BE2C (cell line): ENCODE data around the gene NPFFR1.
"Not testable (repeated sequence)": the region's sequence is repeated elsewhere in the genome, so short reads cannot be mapped to it uniquely, and the experiment has no call there.

Source experiments
- DNase-seq: peaks from one replicate; pipeline ENCODE4 v3.0.0-alpha.2; 2020
- H3K27me3 ChIP-seq: fragments of 250-450 bp; sonication (Bioruptor Pico); 2 replicates; pipeline ENCODE4 v1.5.1; 2020; ENCODE audit warnings: mild to moderate bottlenecking
- H3K36me3 ChIP-seq: fragments of 250-450 bp; sonication (Bioruptor Pico); 2 replicates; pipeline ENCODE4 v1.5.1; 2020; ENCODE audit warnings: mild to moderate bottlenecking
- H3K4me1 ChIP-seq: fragments of 250-450 bp; sonication (Bioruptor Pico); 2 replicates; pipeline ENCODE4 v1.5.1; 2020
- H3K4me3 ChIP-seq: 2 replicates; pipeline ENCODE4 v1.5.1; 2011; ENCODE audit warnings: low read depth, low read length
- H3K9me3 ChIP-seq: fragments of 250-450 bp; sonication (Bioruptor Pico); 2 replicates; pipeline ENCODE4 v1.5.1; 2020
- TF ChIP-seq, protein P1 (sequence below): IDR thresholded peaks from 2 replicates; pipeline ENCODE4 v1.5.1; 2012; ENCODE audit warnings: mild to moderate bottlenecking, low read depth, low read length

NPFFR1 gene

DNA sequence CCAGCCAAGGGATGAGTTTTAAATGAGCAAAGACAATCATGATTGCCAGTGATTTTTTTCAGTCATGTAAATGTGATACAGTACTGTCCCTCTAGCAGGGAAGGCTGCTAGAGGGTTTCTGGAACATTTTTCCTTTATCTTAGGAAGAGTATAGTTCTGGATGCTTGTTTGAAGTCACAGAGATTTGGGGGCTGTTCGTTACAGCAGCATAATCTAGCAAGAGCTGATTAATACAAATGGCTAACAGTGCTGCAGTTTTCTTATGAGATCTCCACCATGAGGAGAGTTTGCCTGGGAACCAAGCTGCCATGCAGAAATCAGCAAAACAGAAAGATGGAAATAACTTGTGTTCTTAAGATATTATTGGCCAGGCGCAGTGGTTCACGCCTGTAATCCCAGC is 42.7 kb downstream of the NPFFR1 start:
- H3K27me3 ChIP-seq: no peaks in the 10 kb centered on the region
- no peaks in the 10 kb centered on the region for H3K9me3 ChIP-seq
- TF ChIP-seq, protein P1, sequence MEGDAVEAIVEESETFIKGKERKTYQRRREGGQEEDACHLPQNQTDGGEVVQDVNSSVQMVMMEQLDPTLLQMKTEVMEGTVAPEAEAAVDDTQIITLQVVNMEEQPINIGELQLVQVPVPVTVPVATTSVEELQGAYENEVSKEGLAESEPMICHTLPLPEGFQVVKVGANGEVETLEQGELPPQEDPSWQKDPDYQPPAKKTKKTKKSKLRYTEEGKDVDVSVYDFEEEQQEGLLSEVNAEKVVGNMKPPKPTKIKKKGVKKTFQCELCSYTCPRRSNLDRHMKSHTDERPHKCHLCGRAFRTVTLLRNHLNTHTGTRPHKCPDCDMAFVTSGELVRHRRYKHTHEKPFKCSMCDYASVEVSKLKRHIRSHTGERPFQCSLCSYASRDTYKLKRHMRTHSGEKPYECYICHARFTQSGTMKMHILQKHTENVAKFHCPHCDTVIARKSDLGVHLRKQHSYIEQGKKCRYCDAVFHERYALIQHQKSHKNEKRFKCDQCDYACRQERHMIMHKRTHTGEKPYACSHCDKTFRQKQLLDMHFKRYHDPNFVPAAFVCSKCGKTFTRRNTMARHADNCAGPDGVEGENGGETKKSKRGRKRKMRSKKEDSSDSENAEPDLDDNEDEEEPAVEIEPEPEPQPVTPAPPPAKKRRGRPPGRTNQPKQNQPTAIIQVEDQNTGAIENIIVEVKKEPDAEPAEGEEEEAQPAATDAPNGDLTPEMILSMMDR: no peak
- no peaks in the 10 kb centered on the region for H3K36me3 ChIP-seq
- DNase-seq: no peak
- no peak overlapping the region for H3K4me3 ChIP-seq
- H3K4me1 ChIP-seq: no peaks in the 10 kb centered on the region

DNA sequence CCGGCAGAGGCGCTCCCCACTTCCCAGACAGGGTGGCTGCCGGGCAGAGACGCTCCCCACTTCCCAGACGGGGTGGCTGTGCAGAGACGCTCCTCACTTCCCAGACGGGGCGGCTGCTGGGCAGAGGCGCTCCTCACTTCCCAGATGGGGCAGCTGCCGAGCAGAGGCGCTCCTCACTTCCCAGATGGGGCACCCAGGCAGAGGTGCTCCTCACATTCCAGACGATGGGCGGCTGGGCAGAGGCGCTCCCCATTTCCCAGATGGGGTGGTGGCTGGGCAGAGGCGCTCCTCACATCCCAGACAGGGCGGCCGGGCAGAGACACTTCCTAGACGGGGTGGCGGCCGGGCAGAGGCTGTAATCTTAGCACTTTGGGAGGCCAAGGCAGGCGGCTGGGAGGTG is 43.8 kb downstream of the NPFFR1 start:
- H3K9me3 ChIP-seq, H3K36me3 ChIP-seq, H3K4me3 ChIP-seq, H3K27me3 ChIP-seq, H3K4me1 ChIP-seq, DNase-seq: not testable (repeated sequence)

DNA sequence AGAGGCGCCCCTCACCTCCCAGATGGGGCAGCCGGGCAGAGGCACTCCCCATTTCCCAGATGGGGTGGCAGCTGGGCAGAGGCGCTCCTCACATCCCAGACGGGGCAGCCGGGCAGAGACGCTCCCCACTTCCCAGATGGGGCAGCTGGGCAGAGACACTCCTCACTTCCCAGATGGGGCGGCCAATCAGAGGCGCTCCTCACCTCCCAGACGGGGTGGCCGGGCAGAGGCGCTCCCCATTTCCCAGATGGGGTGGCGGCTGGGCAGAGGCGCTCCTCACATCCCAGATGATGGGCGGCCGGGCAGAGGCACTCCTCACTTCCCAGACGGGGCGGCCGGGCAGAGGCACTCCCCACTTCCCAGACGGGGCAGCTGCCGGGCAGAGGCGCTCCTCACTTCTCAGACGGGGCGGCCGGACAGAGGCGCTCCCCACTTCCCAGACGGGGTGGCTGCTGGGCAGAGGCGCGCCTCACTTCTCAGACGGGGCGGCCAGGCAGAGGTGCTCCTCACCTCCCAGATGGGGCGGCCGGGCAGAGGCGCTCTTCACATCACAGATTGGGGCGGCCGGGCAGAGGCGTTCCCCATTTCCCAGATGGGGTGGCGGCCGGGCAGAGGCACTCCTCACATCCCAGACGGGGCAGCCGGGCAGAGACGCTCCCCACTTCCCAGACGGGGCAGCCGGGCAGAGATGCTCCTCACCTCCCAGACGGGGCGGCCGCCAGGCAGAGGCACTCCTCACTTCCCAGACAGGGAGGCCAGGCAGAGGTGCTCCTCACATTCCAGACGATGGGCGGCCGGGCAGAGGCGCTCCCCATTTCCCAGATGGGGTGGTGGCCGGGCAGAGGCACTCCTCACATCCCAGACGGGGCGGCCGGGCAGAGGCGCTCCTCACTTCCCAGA is 44.5 kb downstream of the NPFFR1 start:
- H3K4me1 ChIP-seq, DNase-seq, H3K36me3 ChIP-seq, H3K9me3 ChIP-seq, H3K4me3 ChIP-seq, H3K27me3 ChIP-seq: not testable (repeated sequence)

DNA sequence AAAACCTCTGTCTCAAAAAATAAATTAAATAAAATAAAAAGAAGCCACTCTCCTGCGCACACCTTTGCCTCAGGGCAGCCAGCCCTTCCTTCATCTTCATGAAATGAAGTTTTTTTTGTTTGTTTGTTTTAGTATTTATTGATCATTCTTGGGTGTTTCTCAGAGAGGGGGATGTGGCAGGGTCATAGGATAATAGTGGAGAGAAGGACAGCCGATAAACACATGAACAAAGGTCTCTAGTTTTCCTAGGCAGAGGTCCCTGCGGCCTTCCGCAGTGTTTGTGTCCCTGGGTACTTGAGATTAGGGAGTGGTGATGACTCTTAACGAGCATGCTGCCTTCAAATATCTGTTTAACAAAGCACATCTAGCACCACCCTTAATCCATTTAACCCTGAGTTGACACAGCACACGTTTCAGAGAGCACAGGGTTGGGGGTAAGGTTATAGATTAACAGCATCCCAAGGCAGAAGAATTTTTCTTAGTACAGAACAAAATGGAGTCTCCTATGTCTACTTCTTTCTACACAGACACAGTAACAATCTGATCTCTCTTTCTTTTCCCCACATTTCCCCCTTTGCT is 45.8 kb downstream of the NPFFR1 start:
- not testable (repeated sequence) for DNase-seq, H3K4me1 ChIP-seq

DNA sequence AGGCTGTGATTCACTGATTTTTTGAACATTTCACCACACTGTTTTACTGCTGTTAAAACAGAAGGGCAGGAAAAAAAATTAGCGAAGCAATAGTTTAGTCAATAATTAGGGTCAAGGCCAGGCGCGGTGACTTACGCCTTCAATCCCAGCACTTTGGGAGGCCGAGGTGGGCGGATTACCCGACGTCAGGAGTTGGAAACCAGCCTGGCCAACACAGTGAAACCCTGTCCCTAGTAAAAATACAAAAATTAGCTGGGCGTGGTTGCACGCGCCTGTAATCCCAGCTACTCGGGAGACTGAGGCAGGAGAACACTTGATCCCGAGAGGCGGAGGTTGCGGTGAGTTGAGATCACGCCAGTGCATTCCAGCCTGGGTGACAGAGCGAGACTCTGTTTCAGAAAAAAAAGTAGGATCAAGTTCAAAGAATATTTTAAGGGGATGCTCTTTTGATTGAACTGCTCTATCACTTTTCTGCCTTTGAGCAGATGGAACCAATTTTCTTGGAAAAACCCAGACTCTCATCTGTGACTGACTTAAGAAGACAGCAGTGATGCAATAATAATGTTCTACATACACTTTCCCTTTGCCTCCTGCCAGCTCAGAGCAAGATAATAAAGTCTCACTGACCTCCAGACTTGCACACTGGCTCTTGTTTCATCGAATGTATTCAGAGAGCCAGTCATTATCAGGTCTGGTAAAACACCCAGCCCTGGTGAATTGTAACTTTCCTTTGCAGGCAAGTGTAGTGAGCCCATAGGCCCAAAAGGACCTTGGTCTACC is 48.9 kb downstream of the NPFFR1 start:
- TF ChIP-seq, protein P1: no peak
- Histone ChIP-seq H3K4me3 (no peak overlapping the region), H3K36me3 (peaks cover 10% of the 10 kb centered on the region), H3K27me3 (no peaks in the 10 kb centered on the region), H3K9me3 (no peaks in the 10 kb centered on the region), H3K4me1 (no peaks in the 10 kb centered on the region)
- no peak for DNase-seq

More for the DNA sequence above, 45.8 kb downstream of the NPFFR1 start:
- not testable (repeated sequence) for H3K27me3 ChIP-seq, H3K36me3 ChIP-seq, H3K4me3 ChIP-seq, H3K9me3 ChIP-seq

DNA sequence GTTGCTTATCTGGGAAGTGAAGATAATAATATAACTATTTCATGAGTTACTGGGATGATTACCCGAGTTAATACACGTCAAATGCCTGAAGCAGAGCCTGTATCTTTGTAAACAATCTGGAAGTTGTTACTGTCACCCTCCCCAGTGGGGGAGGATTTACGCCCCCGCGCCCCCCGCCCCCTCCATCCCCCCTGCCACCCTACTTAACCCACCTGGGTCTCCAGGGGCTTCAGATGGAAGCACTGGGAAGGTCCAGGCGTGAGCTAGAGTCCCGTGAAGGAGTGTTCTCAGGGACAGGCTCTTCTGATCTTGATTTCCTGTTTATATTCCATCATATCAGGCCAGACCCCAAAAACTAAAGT is 49.9 kb downstream of the NPFFR1 start:
- Histone ChIP-seq H3K27me3 (no peaks in the 10 kb centered on the region), H3K9me3 (no peaks in the 10 kb centered on the region), H3K36me3 (peaks cover 19% of the 10 kb centered on the region), H3K4me1 (no peaks in the 10 kb centered on the region), H3K4me3 (peak overlapping the region; percentile 99)
- TF ChIP-seq, protein P1: no peak
- no peak for DNase-seq

DNA sequence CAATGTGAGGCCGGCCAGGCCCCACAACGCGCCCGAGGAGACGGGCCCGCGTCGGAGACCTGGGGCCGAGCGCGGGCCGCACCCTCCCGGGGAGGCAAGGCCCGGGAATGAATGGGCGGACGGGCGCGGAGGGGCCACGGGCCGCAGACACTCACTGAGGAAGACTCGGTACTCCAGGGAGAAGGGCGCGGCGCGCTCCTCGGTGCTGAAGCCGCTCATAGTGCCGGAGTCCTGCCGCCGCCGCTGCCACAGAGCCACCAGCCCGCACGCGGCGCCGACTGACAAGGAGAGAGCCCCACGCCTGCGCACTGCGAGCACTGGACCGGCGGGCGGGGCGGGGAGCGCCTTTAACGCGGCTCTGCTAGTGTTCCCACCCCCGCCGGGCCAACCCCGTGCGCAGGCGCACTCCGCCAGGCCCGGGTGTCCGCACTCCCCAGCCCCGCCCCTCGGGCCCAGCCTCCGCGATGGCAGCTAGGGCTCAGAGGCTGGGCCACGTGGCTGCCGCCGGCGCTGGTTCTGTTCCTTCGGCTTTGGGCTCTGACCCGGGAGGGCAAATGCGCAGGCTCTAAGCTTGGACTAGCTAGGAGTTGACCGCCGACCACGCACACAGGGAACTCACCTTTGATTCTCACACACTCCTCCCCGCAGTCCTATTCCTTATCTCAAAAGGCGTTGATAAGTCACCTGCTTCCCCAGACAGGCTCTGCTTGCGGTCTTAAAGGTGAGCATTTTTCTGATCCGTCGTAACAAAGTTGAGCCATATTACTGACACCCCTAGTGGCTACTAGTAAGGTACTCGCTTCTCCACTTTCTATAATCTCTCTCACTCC is 50.5 kb downstream of the NPFFR1 start, which contains the start of gene PPA1:
TSS of gene PPA1 (minus strand) at position 321 of the 830 bp plus-strand sequence. CDS start at position 219, 102 bp downstream.
- DNase-seq: peak; percentile 99
- Histone ChIP-seq H3K36me3 (peaks cover 25% of the 10 kb centered on the region), H3K27me3 (no peaks in the 10 kb centered on the region), H3K4me1 (no peaks in the 10 kb centered on the region; the same call in 1 of the 2 replicates), H3K4me3 (peak within 1 kb of the TSS; percentile 99), H3K9me3 (no peaks in the 10 kb centered on the region)
- TF ChIP-seq, protein P1: peak; percentile 35
